ENCODE data around the gene ZRANB3.
"Not testable (repeated sequence)": the region's sequence is repeated elsewhere in the genome, so short reads cannot be mapped to it uniquely, and the experiment has no call there.

ZRANB3 gene

DNA sequence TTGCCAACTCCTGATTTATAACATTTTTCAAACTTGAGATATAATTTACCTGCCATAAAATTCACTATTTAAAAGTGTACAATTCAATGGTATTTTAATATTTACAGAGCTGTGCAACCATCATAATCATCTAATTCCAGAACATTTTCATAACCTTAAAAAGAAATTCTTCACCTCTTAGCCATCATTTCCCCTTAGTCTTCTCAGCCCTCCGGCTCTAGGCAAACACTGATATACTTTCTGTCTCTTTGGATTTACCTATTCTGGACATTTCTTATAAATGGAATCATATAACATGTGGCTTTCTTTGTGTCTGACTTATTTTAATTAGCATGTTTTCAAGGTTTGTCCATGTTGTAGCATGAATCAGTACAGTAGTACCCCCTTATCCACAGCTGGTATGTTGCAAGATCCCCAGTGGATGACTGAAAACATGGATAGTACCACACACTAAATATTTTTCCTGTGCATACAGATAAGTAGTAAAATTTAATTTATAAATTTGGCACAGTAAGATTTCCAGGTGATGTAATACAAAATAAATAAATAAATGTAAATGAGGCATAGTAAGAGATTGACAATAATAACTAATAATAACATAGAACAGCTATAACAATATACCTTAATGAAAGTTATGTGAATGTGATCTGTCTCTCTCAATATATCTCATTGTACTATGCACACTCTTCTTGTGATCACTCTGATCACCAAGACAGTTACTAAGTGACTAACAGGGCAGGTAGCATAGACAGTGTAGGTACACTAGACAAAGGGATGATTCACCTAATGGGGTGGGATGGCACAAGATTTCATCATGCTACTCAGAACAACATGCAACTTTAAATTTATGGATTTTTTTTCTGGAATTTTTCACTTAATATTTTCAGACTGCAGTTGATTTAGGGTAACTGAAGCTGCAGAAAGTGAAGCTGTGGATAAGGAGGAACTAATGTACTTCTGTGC lies 405.8 kb downstream of the ZRANB3 start:
- DNase-seq (ENCODE audit: low spot score): peak; percentile 58

DNA sequence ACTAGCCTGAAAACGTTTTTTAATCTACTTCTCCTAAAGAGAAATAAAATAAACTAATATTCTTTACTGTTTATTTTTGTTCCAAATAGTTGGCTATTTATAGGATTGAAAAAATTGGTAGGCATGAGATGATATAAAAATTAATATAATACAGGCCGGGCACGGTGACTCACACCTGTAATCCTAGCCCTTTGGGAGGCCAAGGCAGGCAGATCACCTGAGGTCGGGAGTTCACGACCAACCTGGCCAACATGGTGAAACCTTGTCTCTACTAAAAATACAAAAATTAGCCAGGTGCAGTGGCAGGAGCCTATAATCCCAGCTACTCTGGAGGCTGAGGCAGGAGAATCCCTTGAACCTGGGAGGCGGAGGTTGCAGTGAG lies 409.4 kb downstream of the ZRANB3 start:
- not testable (repeated sequence) for DNase-seq (ENCODE audit: low spot score)

DNA sequence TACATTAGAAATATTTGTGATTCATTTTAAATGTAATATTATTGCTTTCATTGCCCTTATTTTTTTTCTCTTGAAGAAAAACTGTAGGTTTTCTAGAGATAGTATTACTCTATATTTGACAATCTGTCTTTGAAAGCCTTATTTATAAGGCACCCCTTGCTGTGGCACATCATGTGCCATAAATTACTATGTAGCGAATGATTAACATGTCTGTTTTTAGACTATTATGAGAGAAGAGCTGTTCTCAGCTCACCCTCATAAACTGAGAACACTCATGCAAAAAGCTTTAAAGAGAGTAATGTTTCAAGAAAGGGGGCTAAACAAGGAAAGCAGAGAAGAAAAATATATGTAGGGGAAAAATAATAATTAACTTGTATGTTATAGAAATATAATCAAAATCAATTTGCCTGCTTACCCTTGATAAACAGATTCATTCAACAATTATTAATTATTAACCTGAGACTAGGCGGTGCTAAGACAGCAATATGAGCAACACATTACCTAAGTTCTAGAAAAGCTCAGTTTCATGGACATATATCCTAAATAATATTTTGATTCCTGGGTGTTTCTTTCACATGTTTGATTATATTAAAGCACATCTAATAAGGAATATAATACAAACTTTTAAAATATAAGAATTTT lies 409.9 kb downstream of the ZRANB3 start:
- DNase-seq (ENCODE audit: low spot score): peak; percentile 7

DNA sequence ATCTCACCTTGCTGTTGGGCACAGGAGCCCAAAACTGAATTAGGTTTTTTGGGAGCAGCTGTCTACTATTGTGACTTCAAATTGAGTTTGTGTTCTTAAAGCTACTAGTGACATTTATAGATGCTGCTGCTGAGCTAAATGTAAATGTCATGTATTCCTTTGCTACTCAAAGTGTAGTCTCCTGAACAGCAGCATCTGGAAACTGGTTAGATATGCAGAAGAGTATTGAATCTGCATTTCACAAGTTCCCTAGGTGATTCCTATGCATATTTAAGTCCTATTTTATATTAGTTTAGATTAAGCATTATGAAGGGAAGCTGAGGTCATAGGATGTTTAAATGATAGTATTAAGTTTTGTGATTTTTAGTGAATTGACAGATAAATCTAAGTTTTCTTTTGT lies 411.4 kb downstream of the ZRANB3 start:
- DNase-seq (ENCODE audit: low spot score): no peak

DNA sequence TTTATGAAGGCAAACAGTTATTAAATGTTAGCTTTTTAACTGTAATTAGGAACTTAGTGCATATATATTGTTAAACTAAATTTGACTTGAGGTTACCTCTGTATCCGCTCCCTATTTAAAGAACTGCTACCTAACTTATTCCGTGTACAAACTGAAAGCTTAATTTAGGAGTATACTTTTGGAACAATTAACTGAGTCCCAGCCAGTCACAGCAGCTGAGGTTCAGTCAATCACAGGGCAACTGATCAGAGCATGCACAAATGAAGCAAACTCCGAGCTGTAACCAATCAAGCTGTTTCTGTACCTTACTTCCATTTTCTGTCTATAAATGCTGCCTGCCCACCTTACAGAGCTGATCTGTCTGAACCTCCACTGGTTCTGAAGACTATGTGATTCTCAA lies 417.7 kb downstream of the ZRANB3 start:
- no peak for DNase-seq (ENCODE audit: low spot score)

DNA sequence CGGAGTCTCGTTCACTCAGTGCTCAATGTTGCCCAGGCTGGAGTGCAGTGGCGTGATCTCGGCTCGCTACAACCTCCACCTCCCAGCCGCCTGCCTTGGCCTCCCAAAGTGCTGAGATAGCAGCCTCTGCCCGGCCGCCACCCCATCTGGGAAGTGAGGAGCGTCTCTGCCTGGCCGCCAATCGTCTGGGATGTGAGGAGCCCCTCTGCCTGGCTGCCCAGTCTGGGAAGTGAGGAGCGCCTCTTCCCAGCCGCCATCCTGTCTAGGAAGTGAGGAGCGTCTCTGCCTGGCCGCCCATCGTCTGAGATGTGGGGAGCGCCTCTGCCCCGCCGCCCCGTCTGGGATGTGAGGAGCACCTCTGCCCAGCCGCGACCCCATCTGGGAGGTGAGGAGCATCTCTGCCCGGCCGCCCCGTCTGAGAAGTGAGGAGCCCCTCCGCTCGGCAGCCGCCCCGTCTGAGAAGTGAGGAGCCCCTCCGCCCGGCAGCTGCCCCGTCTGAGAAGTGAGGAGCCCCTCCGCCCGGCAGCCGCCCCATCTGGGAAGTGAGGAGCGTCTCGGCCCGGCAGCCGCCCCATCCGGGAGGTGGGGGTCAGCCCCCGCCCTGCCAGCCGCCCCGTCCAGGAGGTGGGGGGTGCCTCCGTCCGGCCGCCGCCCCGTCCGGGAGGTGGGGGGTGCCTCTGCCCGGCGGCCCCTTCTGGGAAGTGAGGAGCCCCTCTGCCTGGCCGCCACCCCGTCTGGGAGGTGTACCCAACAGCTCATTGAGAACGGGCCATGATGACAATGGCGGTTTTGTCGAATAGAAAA lies 425.3 kb downstream of the ZRANB3 start:
- DNase-seq (ENCODE audit: low spot score): not testable (repeated sequence)

DNA sequence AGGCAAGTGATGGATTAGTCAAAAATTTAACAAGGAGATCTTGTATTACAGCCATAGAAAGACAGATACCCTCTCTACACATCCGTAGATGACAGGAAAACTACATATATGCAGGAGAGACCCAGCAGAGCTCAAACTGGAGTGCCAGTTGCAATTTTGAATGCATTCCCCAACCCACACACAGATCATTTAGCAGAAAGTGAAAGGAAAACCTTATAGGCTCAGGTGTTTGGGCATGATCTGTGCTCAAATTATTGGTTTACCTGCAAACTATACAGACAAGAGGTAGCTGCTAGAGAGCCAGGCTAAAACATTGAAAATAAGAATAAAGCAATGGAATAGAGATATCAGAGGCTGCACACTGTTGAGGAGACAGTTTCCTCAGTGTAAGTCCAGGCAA lies 427.2 kb downstream of the ZRANB3 start:
- DNase-seq (ENCODE audit: low spot score): no peak

DNA sequence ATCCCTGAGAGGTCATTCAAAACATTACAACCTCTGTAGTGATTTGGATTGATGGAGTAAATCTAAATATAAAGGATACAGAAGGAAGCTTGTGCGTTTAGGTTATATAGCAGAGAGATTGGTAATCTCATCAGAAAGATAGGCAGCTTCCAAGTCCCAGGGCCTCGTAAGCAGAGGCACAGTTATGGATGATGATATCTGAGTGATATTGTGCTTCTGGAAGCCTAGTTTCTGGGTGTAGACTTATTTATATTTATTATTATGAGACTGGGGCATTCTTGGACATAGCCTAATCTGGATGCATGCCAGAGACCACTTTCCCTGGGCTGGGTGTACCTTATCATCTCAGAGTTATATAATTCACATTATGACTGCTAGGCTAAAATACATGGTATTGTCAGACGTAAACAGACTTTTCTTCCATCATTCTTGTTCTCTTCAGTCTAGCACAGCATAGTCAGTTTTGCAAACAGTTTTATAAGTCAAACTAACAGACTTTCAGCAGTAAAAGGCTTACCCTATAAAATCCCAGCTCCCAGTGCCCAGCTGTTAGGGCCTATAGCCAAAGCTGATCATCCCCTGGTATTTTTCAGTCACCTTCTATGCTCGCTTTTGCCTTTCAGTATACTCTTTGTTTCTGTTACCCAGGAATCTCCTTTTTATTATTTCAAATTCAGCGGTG lies 431.1 kb downstream of the ZRANB3 start:
- DNase-seq (ENCODE audit: low spot score): no peak

DNA sequence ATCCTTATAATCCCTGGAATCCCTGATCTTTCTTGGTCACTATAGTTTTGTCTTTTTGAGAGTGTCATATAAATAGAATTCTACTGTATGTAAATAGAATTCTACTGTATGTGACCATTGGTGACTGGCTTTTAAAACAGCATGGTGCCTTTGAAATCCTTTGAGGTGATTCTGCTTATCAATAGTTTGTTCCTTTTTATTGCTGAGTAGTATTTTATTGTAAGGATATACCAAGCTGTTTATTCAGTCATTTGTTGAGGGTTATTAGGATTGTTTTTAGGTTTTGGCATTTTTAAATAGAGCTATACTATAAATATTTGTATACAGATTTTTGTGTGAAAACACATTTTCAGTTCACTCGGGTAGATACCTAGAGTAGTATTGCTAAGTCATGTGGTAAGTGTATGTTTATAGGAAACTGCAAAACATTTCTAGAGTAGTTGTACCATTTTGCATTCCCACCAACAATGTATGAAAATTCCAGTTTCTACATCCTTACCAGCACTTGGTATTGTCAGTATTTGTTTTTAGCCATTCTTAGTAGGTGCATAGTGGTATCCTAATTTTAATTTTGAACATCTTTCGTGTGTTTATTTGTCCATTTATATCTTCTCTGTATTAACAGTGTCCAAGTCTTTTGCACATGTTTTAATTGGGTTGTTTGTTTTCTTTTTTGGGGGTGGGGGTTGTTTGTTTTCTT lies 433.3 kb downstream of the ZRANB3 start:
- no peak for DNase-seq (ENCODE audit: low spot score)

DNA sequence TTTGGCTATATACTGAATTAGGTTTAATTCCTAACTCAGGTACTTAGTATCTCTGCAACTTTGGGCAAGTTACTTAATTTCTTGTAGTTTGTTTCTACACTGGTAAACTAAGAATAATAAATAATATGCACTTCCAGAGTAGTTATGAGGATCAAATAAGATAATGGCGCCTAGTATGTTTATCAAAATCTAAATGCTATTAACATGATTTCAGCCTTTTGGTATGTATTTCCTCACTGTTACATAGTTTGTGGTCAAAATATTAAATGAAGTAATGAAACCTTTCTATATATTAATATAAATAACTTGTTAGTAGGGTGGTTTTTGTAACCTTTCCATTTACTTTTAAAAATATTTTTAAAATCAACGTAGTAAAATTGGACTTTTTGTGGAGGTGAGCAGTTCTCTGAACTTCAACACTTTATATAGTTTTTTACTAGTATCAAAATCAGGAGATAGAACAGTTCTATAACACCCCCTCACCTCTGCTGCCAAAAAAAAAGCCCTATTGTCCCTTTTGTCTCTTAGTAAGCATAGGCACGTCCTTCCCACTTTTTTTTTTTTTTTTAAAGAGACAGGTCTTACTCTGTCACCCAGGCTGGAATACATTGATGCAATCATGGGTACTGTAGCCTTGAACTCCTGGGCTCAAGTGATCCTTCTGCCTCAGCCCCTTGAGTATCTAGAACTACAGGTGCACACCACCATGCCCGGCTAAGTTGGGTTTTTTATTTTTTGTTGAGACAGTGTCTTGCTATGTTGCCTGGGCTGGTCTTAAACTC lies 434.2 kb downstream of the ZRANB3 start:
- no peak for DNase-seq (ENCODE audit: low spot score)

DNA sequence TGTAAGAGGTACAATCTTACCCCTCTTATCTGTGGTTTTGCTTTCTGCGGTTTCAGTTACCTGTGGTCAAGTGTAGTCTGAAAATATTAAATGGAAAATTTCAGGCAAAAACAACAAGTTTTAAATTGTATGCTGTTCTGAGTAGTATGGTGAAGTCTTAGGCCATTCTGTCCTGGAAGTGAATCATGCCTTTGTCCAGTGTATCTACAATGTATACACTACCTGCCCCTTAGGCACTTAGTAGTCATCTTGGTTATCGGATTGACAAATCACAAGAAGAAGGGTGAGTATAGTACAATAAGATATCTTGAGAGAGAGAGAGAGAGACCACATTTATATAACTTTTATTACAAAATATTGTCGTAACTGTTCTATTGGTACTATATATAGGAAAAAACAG lies 435.4 kb downstream of the ZRANB3 start:
- no peak for DNase-seq (ENCODE audit: low spot score)

DNA sequence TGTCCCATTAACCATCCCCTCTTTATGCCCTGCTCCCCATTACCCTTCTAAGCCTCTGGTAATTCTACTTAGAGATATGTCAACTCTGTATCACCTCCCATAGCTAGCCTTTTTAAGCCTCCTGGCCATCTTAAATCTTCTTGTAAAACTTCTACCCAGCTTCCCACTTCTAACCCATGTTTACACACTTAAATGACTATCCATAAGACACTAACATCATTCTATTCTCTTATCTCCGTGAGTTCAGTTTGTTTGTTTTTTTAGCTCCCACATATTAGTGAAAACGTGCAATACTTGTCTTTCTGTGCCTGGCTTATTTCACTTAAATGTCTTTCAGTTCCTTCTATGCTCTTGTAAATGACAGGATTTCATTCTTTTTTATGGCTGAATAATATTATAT lies 436.5 kb downstream of the ZRANB3 start:
- DNase-seq (ENCODE audit: low spot score): no peak

DNA sequence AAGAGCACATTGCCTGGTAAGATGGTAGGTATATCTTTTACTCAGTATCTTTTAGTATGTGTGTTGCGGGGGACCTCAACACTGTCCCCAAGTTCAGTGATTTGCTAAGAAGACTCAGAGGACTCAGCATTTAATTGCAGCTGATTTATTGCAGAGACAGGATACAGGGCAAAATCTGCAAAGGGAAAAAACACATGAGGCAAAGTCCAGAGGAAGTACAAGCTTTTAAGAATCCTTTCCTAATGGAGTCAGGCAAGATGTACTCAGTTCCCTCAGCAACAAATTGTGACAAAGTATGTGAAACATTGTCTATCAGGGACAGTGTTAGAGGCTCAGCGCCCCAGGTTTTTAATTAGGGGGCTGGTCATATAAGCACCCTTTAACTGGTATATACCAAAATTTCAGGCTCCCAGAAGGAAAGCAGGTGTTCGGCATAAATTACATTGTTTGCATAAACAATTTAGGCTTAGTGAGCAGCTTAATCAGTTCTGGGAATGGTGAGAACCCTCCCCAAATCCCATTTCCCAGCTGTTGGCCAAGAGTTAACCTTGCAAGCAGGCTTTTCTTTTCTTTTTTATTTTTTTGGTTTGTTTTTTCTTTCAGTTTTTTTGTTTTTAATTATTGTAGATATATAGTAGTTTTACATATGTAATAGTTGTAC lies 437.2 kb downstream of the ZRANB3 start:
- DNase-seq (ENCODE audit: low spot score): no peak

DNA sequence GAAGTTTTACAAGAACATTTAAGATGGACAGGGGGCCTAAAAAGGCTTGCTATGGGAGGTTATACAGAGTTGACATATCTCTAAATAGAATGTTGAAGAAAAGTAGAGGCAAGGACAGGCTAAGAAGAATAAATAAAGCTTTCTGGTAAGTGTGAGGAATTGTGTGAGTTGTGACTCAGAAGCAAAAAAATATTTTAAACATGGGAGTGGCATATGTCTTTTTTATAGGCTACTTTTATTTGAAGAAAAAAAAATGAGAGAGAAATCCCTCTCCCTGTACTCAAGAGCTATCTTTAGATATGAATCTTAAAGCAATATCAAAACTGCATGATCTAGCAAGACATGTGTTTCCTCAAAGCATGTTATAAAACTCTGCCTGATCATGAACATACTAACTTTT lies 437.8 kb downstream of the ZRANB3 start:
- peak; percentile 34 for DNase-seq (ENCODE audit: low spot score)

DNA sequence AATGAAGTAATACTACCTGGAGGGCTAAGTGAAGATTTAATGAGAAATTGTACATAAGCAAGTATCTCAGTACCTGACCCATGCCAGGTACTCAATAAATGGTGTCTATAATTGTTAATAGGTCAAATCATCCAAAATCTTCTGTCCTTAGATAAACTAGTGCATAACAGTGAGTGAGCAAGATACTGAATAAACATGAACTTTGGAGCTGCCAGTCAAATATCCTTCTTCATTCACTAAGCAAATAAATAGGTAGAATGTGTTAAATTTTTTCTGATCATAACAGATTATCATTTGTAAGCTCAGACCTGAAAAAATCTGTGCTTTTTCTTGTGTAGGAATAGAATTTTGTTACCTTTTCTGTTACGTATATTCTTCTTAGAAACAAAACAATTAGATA lies 439.3 kb downstream of the ZRANB3 start:
- no peak for DNase-seq (ENCODE audit: low spot score)

DNA sequence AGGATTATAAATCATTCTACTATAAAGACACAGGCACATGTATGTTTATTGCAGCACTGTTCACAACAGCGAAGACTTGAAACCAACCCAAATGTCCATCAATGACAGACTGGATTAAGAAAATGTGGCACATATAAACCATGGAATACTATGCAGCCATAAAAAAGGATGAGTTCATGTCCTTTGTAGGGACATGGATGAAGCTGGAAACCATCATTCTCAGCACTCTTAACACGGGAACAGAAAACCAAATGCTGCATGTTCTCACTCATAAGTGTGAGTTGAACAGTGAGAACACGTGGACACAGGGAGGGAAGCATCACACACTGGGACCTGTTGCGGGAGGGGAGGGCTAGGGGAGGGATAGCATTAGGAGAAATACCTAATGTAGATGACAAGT lies 441.4 kb downstream of the ZRANB3 start:
- DNase-seq (ENCODE audit: low spot score): not testable (repeated sequence)

All from LoVo (cell line).